ENCODE results near the gene PLAC1. TPM values are rescaled to one million over a fixed set of nuclear protein-coding genes. Genes with fewer than 3 reads are reported as not detected.

The PLAC1 gene
- total and polyA plus RNA-seq, 9 donors = 0.12 to 0.62 (median 0.40) TPM; not detected in 4

GRCh38 chrX:134601240-134601765 is 57.0 kb downstream of the PLAC1 start:
- DNase-seq = no peak
- no peaks in the 10 kb centered on the region for H3K36me3 ChIP-seq
- no peaks in the 10 kb centered on the region for H3K9me3 ChIP-seq
- intact Hi-C loops (cut with DNase I) = no loop called here
- H3K27me3 ChIP-seq = no peaks in the 10 kb centered on the region
- no peak overlapping the region for H3K4me3 ChIP-seq
- H3K4me1 ChIP-seq (ENCODE audit: insufficient read depth) = peaks cover 9% of the 10 kb centered on the region
- H3K27ac ChIP-seq = no peak overlapping the region
- TF ChIP-seq EP300 (IDR thresholded peaks at IDR 0.05) (no peak), CTCF (IDR thresholded peaks at IDR 0.05) (no peak), POLR2A (IDR thresholded peaks at IDR 0.05) (no peak)
- WGBS, 3 donors = 68 to 71% (median 70%) methylated on average over 1 of the region's 1 CpG

GRCh38 chrX:134600714-134601113 is 57.6 kb downstream of the PLAC1 start:
- H3K27me3 ChIP-seq = no peaks in the 10 kb centered on the region
- H3K4me3 ChIP-seq = no peak overlapping the region
- TF ChIP-seq EP300 (IDR thresholded peaks at IDR 0.05) (no peak), CTCF (IDR thresholded peaks at IDR 0.05) (no peak), POLR2A (IDR thresholded peaks at IDR 0.05) (no peak)
- WGBS, 3 donors = 25 to 42% (median 30%) methylated on average over 2 of the region's 2 CpGs
- no peak for DNase-seq
- H3K36me3 ChIP-seq = no peaks in the 10 kb centered on the region
- intact Hi-C loops (cut with DNase I) = no loop called here
- peaks cover 9% of the 10 kb centered on the region for H3K4me1 ChIP-seq (ENCODE audit: insufficient read depth)
- H3K9me3 ChIP-seq = no peaks in the 10 kb centered on the region
- H3K27ac ChIP-seq = no peak overlapping the region

GRCh38 chrX:134599184-134599914 is 58.9 kb downstream of the PLAC1 start:
- H3K4me3 ChIP-seq = no peak overlapping the region
- DNase-seq = peak in 1 of 5 donors; percentile 38

GRCh38 chrX:134592303-134592702 is 66.0 kb downstream of the PLAC1 start:
- intact Hi-C loops (cut with DNase I) = no loop called here
- Histone ChIP-seq H3K4me1 (ENCODE audit: insufficient read depth) (no peaks in the 10 kb centered on the region), H3K4me3 (no peak overlapping the region), H3K27ac (no peak overlapping the region), H3K36me3 (no peaks in the 10 kb centered on the region), H3K27me3 (no peaks in the 10 kb centered on the region), H3K9me3 (no peaks in the 10 kb centered on the region)
- TF ChIP-seq POLR2A (IDR thresholded peaks at IDR 0.05) (no peak), EP300 (IDR thresholded peaks at IDR 0.05) (no peak), CTCF (IDR thresholded peaks at IDR 0.05) (no peak)
- no peak for DNase-seq

More at GRCh38 chrX:134599184-134599914, 58.9 kb downstream of the PLAC1 start:
- no peaks in the 10 kb centered on the region for H3K36me3 ChIP-seq
- no peaks in the 10 kb centered on the region for H3K9me3 ChIP-seq
- 36 to 45% (median 38%) methylated on average over 5 of the region's 5 CpGs for WGBS, 3 donors
- no peak overlapping the region for H3K27ac ChIP-seq
- H3K4me1 ChIP-seq (ENCODE audit: insufficient read depth) = peaks cover 3% of the 10 kb centered on the region
- H3K27me3 ChIP-seq = no peaks in the 10 kb centered on the region
- TF ChIP-seq EP300 (IDR thresholded peaks at IDR 0.05) (no peak), CTCF (IDR thresholded peaks at IDR 0.05) (no peak), POLR2A (IDR thresholded peaks at IDR 0.05) (no peak)
- intact Hi-C loops (cut with DNase I) = no loop called here

Data from ovary (tissue), 9 donors.